ENCODE data around the gene P2RY14.
"Not testable (repeated sequence)": the region's sequence is repeated elsewhere in the genome, so short reads cannot be mapped to it uniquely, and the experiment has no call there.

The P2RY14 gene

GRCh38 chr3:151182349-151183079 lies 95.8 kb downstream of the P2RY14 start:
- DNase-seq (ENCODE audit: low spot score) = no peak

DNA sequence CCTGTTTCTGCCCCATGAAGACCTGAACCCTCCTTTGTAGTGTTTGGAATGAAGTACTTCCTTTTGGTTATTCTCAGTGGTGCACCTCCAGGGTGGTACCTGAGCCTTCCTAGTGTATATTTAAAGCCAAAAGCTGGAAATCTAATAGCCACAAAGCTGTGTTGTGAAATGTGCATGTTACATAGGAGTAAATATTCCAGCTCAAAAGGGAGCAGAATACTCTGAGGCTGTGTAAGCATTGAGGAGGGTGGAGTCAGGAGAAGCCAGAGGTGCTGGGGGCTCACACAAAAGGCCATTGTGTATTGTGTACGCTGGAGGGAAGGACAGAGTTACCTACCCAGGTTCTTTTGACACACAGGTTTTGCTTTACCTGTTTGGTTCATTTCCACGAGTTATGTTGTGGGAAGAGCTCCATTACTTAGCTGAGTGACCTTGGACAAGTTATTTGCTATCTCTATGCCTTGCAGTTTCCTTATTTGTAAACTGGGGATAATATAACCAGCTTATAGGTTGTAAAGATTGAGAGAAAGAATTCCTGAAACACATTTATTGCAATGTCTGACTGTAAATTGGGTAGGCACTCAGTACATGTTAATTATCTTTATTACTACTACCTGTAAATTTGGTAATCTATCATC lies 100.0 kb downstream of the P2RY14 start:
- DNase-seq (ENCODE audit: low spot score) = no peak

DNA sequence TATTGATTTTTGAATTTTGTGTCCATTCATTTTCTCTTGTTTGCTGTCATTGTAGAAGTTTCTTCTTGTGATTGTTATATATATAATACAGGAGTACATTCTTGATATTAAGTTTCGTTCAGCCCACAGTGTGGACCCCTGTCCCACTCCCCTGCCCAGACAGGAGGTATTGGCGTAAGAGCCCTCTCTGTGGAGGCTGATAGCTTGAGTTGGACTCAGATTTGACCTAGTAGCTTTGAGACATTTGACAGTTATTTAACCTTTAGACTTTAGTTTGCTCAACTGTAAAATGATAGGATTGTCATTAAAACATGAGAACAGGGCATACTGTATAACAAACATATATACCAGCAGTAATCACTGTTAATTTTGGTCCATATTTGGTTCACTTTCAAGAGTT lies 102.4 kb downstream of the P2RY14 start:
- no peak for DNase-seq (ENCODE audit: low spot score)

DNA sequence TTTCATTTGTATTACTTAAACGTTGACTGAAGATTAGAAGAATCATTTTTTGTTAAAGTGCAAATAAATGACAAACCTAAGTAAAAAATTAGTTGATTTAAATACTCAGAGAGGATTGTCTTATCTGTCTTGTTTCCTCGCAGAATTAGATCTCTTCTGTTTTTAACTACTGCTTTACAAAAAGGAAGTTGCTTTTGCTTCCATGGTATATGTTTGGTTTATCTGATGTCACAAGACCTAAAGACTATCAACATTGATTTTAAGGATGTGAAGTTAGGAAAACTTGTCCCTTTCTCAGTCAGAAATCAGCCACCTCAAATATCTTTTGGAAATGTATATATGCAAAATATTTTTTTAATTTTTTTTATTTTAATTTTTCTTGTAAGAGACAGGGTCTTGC lies 104.0 kb downstream of the P2RY14 start:
- DNase-seq (ENCODE audit: low spot score) = no peak

GRCh38 chr3:151171145-151171757 lies 107.1 kb downstream of the P2RY14 start:
- no peak for DNase-seq (ENCODE audit: low spot score)

- not testable (repeated sequence) for DNase-seq (ENCODE audit: low spot score)
Observed at GRCh38 chr3:151169948-151170679, 108.2 kb downstream of the P2RY14 start.

GRCh38 chr3:151169262-151169947 lies 108.9 kb downstream of the P2RY14 start:
- DNase-seq (ENCODE audit: low spot score) = no peak

- DNase-seq (ENCODE audit: low spot score) = peak; percentile 72
Observed at GRCh38 chr3:151168269-151169094, 109.9 kb downstream of the P2RY14 start.

DNA sequence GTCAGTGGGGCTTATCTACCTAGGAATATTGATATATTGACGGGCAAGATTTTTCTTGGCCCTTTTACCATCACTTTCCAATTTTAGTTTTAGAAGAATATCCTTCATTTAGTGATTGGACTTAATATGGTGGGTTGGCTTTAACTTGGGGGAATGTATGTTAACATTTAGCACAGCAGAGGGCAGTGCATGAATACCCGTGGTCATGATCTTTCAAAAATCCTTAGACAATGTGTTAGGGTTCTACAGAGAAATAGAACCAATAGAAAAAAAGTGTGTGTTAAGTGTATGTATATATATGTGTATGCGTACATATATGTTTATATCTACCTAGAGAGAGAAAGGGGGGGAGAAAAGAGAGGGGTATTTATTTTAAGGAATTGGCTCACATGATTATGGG lies 112.2 kb downstream of the P2RY14 start:
- DNase-seq (ENCODE audit: low spot score) = no peak

- DNase-seq (ENCODE audit: low spot score) = no peak
Observed at GRCh38 chr3:151165226-151165625, 113.1 kb downstream of the P2RY14 start.

Data from D341Med (cell line).